NCI-H226 (cell line): Measurements from ENCODE around the gene SLC7A9.
"Not testable (repeated sequence)": the region's sequence is repeated elsewhere in the genome, so short reads cannot be mapped to it uniquely, and the experiment has no call there.

Experiments used
- DNase-seq: peaks from one replicate; pipeline ENCODE4 v3.0.0-alpha.2; 2015

The SLC7A9 gene

GRCh38 chr19:32787161-32787813 lies 82.3 kb downstream of the SLC7A9 start:
- not testable (repeated sequence) for DNase-seq

GRCh38 chr19:32782089-32782488 lies 87.5 kb downstream of the SLC7A9 start:
- not testable (repeated sequence) for DNase-seq

- DNase-seq, result no peak
These were observed 88.3 kb downstream of the SLC7A9 start for GRCh38 chr19:32781280-32781679.
